ENCODE results near the gene PGC.
"Not testable (repeated sequence)": the region's sequence is repeated elsewhere in the genome, so short reads cannot be mapped to it uniquely, and the experiment has no call there.

The PGC gene

GRCh38 chr6:41767112-41767833, 20.1 kb upstream of the PGC start:
- no peak overlapping the region for H3K9ac ChIP-seq
- H3K36me3 ChIP-seq (ENCODE audit: insufficient read depth), result no peaks in the 10 kb centered on the region
- no peak overlapping the region for H2AFZ ChIP-seq (ENCODE audit: low read depth)
- no peak overlapping the region for H3K4me3 ChIP-seq (IDR thresholded peaks at IDR 0.05; ENCODE audit: insufficient read depth, low read depth, low read length)
- H3K27ac ChIP-seq, result no peak overlapping the region
- TF ChIP-seq CTCF (conservative IDR thresholded peaks at IDR 0.05; ENCODE audit: low read depth, low read length), result no peak
- H3K4me1 ChIP-seq (ENCODE audit: low read depth, poor library complexity, severe bottlenecking), result no peaks in the 10 kb centered on the region
- no peaks in the 10 kb centered on the region for H3K79me2 ChIP-seq (ENCODE audit: insufficient read depth, low read depth)
- H4K20me1 ChIP-seq (ENCODE audit: insufficient read depth), result no peaks in the 10 kb centered on the region
- no peak overlapping the region for H3K4me2 ChIP-seq
- no peaks in the 10 kb centered on the region for H3K27me3 ChIP-seq (ENCODE audit: insufficient read depth, low read depth)

DNA sequence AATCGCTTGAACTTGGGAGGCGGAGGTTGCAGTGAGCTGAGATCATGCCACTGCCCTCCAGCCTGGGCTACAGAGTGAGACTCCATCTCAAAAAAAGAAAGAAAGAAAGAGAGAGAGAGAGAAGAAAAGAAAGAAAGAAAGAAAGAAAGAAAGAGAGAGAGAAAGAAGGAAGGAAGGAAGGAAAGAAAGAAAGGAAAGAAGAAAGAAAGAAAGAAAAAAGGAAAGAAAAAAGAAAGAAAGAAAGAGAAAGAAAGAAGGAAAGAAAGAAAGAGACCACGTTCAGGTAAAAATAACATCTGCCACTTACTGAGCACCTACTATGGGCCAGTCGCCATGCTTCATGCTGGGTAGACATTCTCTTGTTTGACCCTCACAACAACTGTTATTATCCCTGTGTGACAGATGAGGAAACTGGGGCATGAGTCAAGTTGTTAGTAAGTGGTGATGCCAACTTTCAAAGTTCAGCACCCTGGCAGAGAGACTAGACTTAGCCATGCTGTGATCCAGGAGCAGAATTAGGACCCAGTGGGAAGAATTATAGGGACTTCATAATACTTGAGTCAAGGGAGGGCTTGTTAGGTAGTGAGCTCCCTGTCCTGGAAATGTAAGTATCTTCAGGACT, 19.0 kb upstream of the PGC start:
- H4K20me1 ChIP-seq (ENCODE audit: insufficient read depth); H3K27me3 ChIP-seq (ENCODE audit: insufficient read depth, low read depth); H3K27ac ChIP-seq; H2AFZ ChIP-seq (ENCODE audit: low read depth); H3K9ac ChIP-seq; H3K79me2 ChIP-seq (ENCODE audit: insufficient read depth, low read depth); H3K4me3 ChIP-seq (IDR thresholded peaks at IDR 0.05; ENCODE audit: insufficient read depth, low read depth, low read length); H3K4me2 ChIP-seq; H3K4me1 ChIP-seq (ENCODE audit: low read depth, poor library complexity, severe bottlenecking); H3K36me3 ChIP-seq (ENCODE audit: insufficient read depth): not testable (repeated sequence)

DNA sequence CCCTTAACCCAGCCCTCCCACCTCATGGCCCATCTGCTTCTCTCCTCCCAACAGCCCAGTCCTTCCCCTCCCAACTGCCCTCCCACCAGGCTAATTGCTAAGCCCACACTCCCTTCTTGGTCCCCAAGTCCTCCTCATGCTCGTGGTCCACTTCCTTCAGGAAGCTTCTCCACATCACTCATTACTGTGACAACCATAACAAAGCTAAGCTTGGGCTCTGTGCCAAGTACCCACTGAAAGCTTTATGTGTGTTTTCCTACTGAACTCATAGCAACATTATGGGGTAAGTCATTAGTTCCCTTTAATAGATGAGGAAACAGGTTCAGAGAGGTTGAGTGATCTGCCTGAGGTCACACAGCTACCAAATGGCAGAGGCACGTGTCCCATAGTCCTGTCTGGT, 16.3 kb upstream of the PGC start:
- no peaks in the 10 kb centered on the region for H3K27me3 ChIP-seq (ENCODE audit: insufficient read depth, low read depth)
- no peaks in the 10 kb centered on the region for H4K20me1 ChIP-seq (ENCODE audit: insufficient read depth)
- no peak overlapping the region for H3K4me2 ChIP-seq
- no peaks in the 10 kb centered on the region for H3K4me1 ChIP-seq (ENCODE audit: low read depth, poor library complexity, severe bottlenecking)
- H3K36me3 ChIP-seq (ENCODE audit: insufficient read depth), result no peaks in the 10 kb centered on the region
- no peak overlapping the region for H3K9ac ChIP-seq
- no peak overlapping the region for H3K4me3 ChIP-seq (IDR thresholded peaks at IDR 0.05; ENCODE audit: insufficient read depth, low read depth, low read length)
- TF ChIP-seq CTCF (conservative IDR thresholded peaks at IDR 0.05; ENCODE audit: low read depth, low read length), result no peak
- no peak overlapping the region for H2AFZ ChIP-seq (ENCODE audit: low read depth)
- H3K27ac ChIP-seq, result no peak overlapping the region
- H3K79me2 ChIP-seq (ENCODE audit: insufficient read depth, low read depth), result no peaks in the 10 kb centered on the region

- H3K4me1 ChIP-seq (ENCODE audit: low read depth, poor library complexity, severe bottlenecking), result no peaks in the 10 kb centered on the region
- TF ChIP-seq CTCF (conservative IDR thresholded peaks at IDR 0.05; ENCODE audit: low read depth, low read length), result no peak
- H3K79me2 ChIP-seq (ENCODE audit: insufficient read depth, low read depth), result no peaks in the 10 kb centered on the region
- H3K4me3 ChIP-seq (IDR thresholded peaks at IDR 0.05; ENCODE audit: insufficient read depth, low read depth, low read length), result no peak overlapping the region
- H3K4me2 ChIP-seq, result no peak overlapping the region
- no peaks in the 10 kb centered on the region for H3K36me3 ChIP-seq (ENCODE audit: insufficient read depth)
- no peaks in the 10 kb centered on the region for H3K27me3 ChIP-seq (ENCODE audit: insufficient read depth, low read depth)
- H3K9ac ChIP-seq, result no peak overlapping the region
- no peak overlapping the region for H2AFZ ChIP-seq (ENCODE audit: low read depth)
- no peaks in the 10 kb centered on the region for H4K20me1 ChIP-seq (ENCODE audit: insufficient read depth)
- H3K27ac ChIP-seq, result no peak overlapping the region
Measured at GRCh38 chr6:41759905-41760579, 12.8 kb upstream of the PGC start.

Data from KMS-11 (cell line).